Measurements from ENCODE around the gene IL6R.

Gene IL6R

GRCh38 chr1:154423304-154423987 is 18.3 kb downstream of the IL6R start:
- peaks cover under 1% of the 10 kb centered on the region for H3K36me3 Mint-ChIP-seq (ENCODE audit: insufficient read depth)
- H3K27me3 Mint-ChIP-seq: no peaks in the 10 kb centered on the region
- ATAC-seq (replicated peaks; ENCODE audit: extremely low read depth, poor library complexity, severe bottlenecking) (no peak), DNase-seq (ENCODE audit: low spot score in 2 of 2) (no peak)
- no peak overlapping the region for H3K27ac Mint-ChIP-seq (ENCODE audit: low read depth)
- no peak overlapping the region for H3K4me3 Mint-ChIP-seq
- H3K4me1 Mint-ChIP-seq: peaks cover 22% of the 10 kb centered on the region
- H3K9me3 Mint-ChIP-seq: no peaks in the 10 kb centered on the region

- H3K36me3 Mint-ChIP-seq (ENCODE audit: insufficient read depth): peaks cover 2% of the 10 kb centered on the region
- H3K4me1 Mint-ChIP-seq: peaks cover 17% of the 10 kb centered on the region
- H3K27ac Mint-ChIP-seq (ENCODE audit: low read depth): no peak overlapping the region
- no peaks in the 10 kb centered on the region for H3K27me3 Mint-ChIP-seq
- no peak for DNase-seq (ENCODE audit: low spot score in 2 of 2)
- no peaks in the 10 kb centered on the region for H3K9me3 Mint-ChIP-seq
- no peak for ATAC-seq (replicated peaks; ENCODE audit: extremely low read depth, poor library complexity, severe bottlenecking)
- H3K4me3 Mint-ChIP-seq: no peak overlapping the region
Observed at GRCh38 chr1:154423988-154424326, 18.8 kb downstream of the IL6R start.

- no peak overlapping the region for H3K27ac Mint-ChIP-seq (ENCODE audit: low read depth)
- peaks cover 7% of the 10 kb centered on the region for H3K4me1 Mint-ChIP-seq
- DNase-seq (ENCODE audit: low spot score in 2 of 2) (no peak), ATAC-seq (replicated peaks; ENCODE audit: extremely low read depth, poor library complexity, severe bottlenecking) (no peak)
- H3K4me3 Mint-ChIP-seq: no peak overlapping the region
- no peaks in the 10 kb centered on the region for H3K27me3 Mint-ChIP-seq
- H3K9me3 Mint-ChIP-seq: no peaks in the 10 kb centered on the region
- peaks cover 2% of the 10 kb centered on the region for H3K36me3 Mint-ChIP-seq (ENCODE audit: insufficient read depth)
Observed at GRCh38 chr1:154425172-154425571, 20.0 kb downstream of the IL6R start.

- peaks cover 19% of the 10 kb centered on the region for H3K4me1 Mint-ChIP-seq
- peaks cover 3% of the 10 kb centered on the region for H3K36me3 Mint-ChIP-seq (ENCODE audit: insufficient read depth)
- DNase-seq (ENCODE audit: low spot score in 2 of 2): no peak
- H3K4me3 Mint-ChIP-seq: no peak overlapping the region
- H3K27me3 Mint-ChIP-seq: no peaks in the 10 kb centered on the region
- H3K9me3 Mint-ChIP-seq: no peaks in the 10 kb centered on the region
- no peak overlapping the region for H3K27ac Mint-ChIP-seq (ENCODE audit: low read depth)
- ATAC-seq (replicated peaks; ENCODE audit: extremely low read depth, poor library complexity, severe bottlenecking): no peak
Observed at GRCh38 chr1:154427173-154428139, 22.3 kb downstream of the IL6R start.

GRCh38 chr1:154429118-154429517 is 24.0 kb downstream of the IL6R start:
- H3K4me1 Mint-ChIP-seq: peaks cover 19% of the 10 kb centered on the region
- H3K36me3 Mint-ChIP-seq (ENCODE audit: insufficient read depth): peaks cover 3% of the 10 kb centered on the region
- no peak overlapping the region for H3K27ac Mint-ChIP-seq (ENCODE audit: low read depth)
- H3K27me3 Mint-ChIP-seq: no peaks in the 10 kb centered on the region
- H3K4me3 Mint-ChIP-seq: no peak overlapping the region
- no peaks in the 10 kb centered on the region for H3K9me3 Mint-ChIP-seq
- DNase-seq (ENCODE audit: low spot score in 2 of 2): no peak
- no peak for ATAC-seq (replicated peaks; ENCODE audit: extremely low read depth, poor library complexity, severe bottlenecking)

GRCh38 chr1:154429841-154430611 is 24.9 kb downstream of the IL6R start:
- H3K4me1 Mint-ChIP-seq: peaks cover 19% of the 10 kb centered on the region
- H3K4me3 Mint-ChIP-seq: no peak overlapping the region
- H3K27ac Mint-ChIP-seq (ENCODE audit: low read depth): no peak overlapping the region
- ATAC-seq (replicated peaks; ENCODE audit: extremely low read depth, poor library complexity, severe bottlenecking) (no peak), DNase-seq (ENCODE audit: low spot score in 2 of 2) (no peak)
- H3K36me3 Mint-ChIP-seq (ENCODE audit: insufficient read depth): peaks cover 6% of the 10 kb centered on the region
- no peaks in the 10 kb centered on the region for H3K9me3 Mint-ChIP-seq
- no peaks in the 10 kb centered on the region for H3K27me3 Mint-ChIP-seq

- no peak for DNase-seq (ENCODE audit: low spot score in 2 of 2)
- Mint-ChIP-seq H3K9me3 (no peaks in the 10 kb centered on the region), H3K4me3 (no peak overlapping the region), H3K27me3 (no peaks in the 10 kb centered on the region), H3K27ac (ENCODE audit: low read depth) (peak overlapping the region; percentile 30), H3K4me1 (peaks cover 18% of the 10 kb centered on the region), H3K36me3 (ENCODE audit: insufficient read depth) (peaks cover 6% of the 10 kb centered on the region)
- no peak for ATAC-seq (replicated peaks; ENCODE audit: extremely low read depth, poor library complexity, severe bottlenecking)
Observed at GRCh38 chr1:154430903-154431302, 25.8 kb downstream of the IL6R start.

- Mint-ChIP-seq H3K4me1 (peaks cover 14% of the 10 kb centered on the region), H3K27me3 (no peaks in the 10 kb centered on the region), H3K27ac (ENCODE audit: low read depth) (peak overlapping the region; percentile 30), H3K36me3 (ENCODE audit: insufficient read depth) (peaks cover 6% of the 10 kb centered on the region), H3K4me3 (peak overlapping the region; percentile 21), H3K9me3 (no peaks in the 10 kb centered on the region)
- no peak for DNase-seq (ENCODE audit: low spot score in 2 of 2)
- peak; percentile 87 for ATAC-seq (replicated peaks; ENCODE audit: extremely low read depth, poor library complexity, severe bottlenecking)
Observed at GRCh38 chr1:154431586-154432373, 26.6 kb downstream of the IL6R start.

- H3K4me1 Mint-ChIP-seq: peaks cover 14% of the 10 kb centered on the region
- peaks cover 7% of the 10 kb centered on the region for H3K36me3 Mint-ChIP-seq (ENCODE audit: insufficient read depth)
- no peak for ATAC-seq (replicated peaks; ENCODE audit: extremely low read depth, poor library complexity, severe bottlenecking)
- no peak overlapping the region for H3K27ac Mint-ChIP-seq (ENCODE audit: low read depth)
- no peak overlapping the region for H3K4me3 Mint-ChIP-seq
- H3K9me3 Mint-ChIP-seq: no peaks in the 10 kb centered on the region
- no peak for DNase-seq (ENCODE audit: low spot score in 2 of 2)
- H3K27me3 Mint-ChIP-seq: no peaks in the 10 kb centered on the region
Observed at GRCh38 chr1:154433161-154433764, 28.1 kb downstream of the IL6R start.

- Mint-ChIP-seq H3K9me3 (no peaks in the 10 kb centered on the region), H3K36me3 (ENCODE audit: insufficient read depth) (peaks cover 6% of the 10 kb centered on the region), H3K4me1 (peaks cover 16% of the 10 kb centered on the region), H3K27me3 (no peaks in the 10 kb centered on the region), H3K4me3 (no peak overlapping the region), H3K27ac (ENCODE audit: low read depth) (no peak overlapping the region)
- ATAC-seq (replicated peaks; ENCODE audit: extremely low read depth, poor library complexity, severe bottlenecking) (no peak), DNase-seq (ENCODE audit: low spot score in 2 of 2) (no peak)
Observed at GRCh38 chr1:154434346-154435085, 29.4 kb downstream of the IL6R start.

- H3K27me3 Mint-ChIP-seq: no peaks in the 10 kb centered on the region
- H3K9me3 Mint-ChIP-seq: no peaks in the 10 kb centered on the region
- ATAC-seq (replicated peaks; ENCODE audit: extremely low read depth, poor library complexity, severe bottlenecking): no peak
- no peak overlapping the region for H3K4me3 Mint-ChIP-seq
- peaks cover 19% of the 10 kb centered on the region for H3K4me1 Mint-ChIP-seq
- no peak overlapping the region for H3K27ac Mint-ChIP-seq (ENCODE audit: low read depth)
- DNase-seq (ENCODE audit: low spot score in 2 of 2): no peak
- peaks cover 6% of the 10 kb centered on the region for H3K36me3 Mint-ChIP-seq (ENCODE audit: insufficient read depth)
Observed at GRCh38 chr1:154435599-154436200, 30.6 kb downstream of the IL6R start.
